Nephron progenitor cell (in vitro differentiated cells): ENCODE measurements around the gene NF1.

Experiments used
- DNase-seq: peaks from one replicate; pipeline ENCODE4 v3.0.0; 2021
- H3K27ac Mint-ChIP-seq: 2 replicates; pipeline ENCODE4 v1.8.0; 2021; ENCODE audit warnings: mild to moderate bottlenecking, moderate library complexity, mixed read lengths
- H3K27me3 Mint-ChIP-seq: 2 replicates; pipeline ENCODE4 v1.8.0; 2021; ENCODE audit warnings: mild to moderate bottlenecking, low read depth, mixed read lengths; ENCODE audit not compliant: poor library complexity
- H3K36me3 Mint-ChIP-seq: 2 replicates; pipeline ENCODE4 v1.8.0; 2021; ENCODE audit warnings: low read depth, mixed read lengths
- H3K4me1 Mint-ChIP-seq: 2 replicates; pipeline ENCODE4 v1.8.0; 2021; ENCODE audit warnings: mixed read lengths
- H3K4me3 Mint-ChIP-seq: 2 replicates; pipeline ENCODE4 v1.8.0; 2021; ENCODE audit warnings: mild to moderate bottlenecking, moderate library complexity, mixed read lengths
- H3K9me3 Mint-ChIP-seq: 2 replicates; pipeline ENCODE4 v1.8.0; 2021; ENCODE audit warnings: mild to moderate bottlenecking, moderate library complexity, mixed read lengths
- TF ChIP-seq, protein P1 (sequence below): fragments of 200-600 bp; sonication (generic); IDR thresholded peaks from 2 replicates; pipeline ENCODE4 v1.5.0; 2021; ENCODE audit warnings: antibody characterized with exemption

NF1 gene

DNA sequence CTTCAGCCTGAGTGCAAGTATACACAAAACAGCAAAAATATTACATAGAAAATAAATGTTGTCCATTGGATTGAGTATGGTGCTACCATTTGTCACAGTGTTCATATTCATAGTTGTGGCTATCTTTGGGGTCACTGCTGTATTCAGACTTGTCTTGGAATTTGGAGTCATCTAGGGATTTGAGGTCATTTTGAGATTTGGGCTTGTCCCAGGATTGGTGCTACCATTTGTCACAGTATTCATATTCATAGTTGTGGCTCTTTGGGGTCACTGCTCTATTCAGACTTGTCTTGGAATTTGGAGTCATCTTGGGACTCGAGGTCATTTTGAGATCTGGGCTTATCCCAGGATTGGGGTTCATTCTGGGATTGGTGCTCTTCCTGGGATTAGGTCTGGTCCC lies 177.5 kb downstream of the NF1 start:
- H3K27me3 Mint-ChIP-seq = no peaks in the 10 kb centered on the region
- H3K4me1 Mint-ChIP-seq = peaks cover 8% of the 10 kb centered on the region
- TF ChIP-seq, protein P1, sequence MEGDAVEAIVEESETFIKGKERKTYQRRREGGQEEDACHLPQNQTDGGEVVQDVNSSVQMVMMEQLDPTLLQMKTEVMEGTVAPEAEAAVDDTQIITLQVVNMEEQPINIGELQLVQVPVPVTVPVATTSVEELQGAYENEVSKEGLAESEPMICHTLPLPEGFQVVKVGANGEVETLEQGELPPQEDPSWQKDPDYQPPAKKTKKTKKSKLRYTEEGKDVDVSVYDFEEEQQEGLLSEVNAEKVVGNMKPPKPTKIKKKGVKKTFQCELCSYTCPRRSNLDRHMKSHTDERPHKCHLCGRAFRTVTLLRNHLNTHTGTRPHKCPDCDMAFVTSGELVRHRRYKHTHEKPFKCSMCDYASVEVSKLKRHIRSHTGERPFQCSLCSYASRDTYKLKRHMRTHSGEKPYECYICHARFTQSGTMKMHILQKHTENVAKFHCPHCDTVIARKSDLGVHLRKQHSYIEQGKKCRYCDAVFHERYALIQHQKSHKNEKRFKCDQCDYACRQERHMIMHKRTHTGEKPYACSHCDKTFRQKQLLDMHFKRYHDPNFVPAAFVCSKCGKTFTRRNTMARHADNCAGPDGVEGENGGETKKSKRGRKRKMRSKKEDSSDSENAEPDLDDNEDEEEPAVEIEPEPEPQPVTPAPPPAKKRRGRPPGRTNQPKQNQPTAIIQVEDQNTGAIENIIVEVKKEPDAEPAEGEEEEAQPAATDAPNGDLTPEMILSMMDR = no peak
- H3K36me3 Mint-ChIP-seq = peaks cover 74% of the 10 kb centered on the region
- no peak overlapping the region for H3K27ac Mint-ChIP-seq
- no peak overlapping the region for H3K4me3 Mint-ChIP-seq
- H3K9me3 Mint-ChIP-seq = no peaks in the 10 kb centered on the region
- DNase-seq = no peak

DNA sequence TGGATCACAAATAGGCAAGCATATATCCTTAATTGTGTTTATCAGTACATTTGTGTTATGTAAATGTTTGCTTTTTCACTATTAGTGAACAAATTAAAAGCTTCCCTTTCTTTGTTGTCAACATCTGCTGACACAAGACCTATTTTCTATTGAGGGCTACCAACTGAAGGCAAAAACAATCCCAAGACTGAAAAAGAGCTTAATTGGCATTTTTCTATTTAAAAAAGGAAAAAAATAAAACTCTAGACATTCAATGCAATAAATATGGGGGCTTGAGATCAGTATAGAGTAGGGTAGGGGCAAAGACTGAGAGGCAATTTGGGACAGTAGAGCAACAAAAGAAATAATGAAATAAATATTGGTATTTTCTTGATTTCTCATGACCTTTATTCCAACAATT lies 178.0 kb downstream of the NF1 start:
- no peak overlapping the region for H3K27ac Mint-ChIP-seq
- H3K4me3 Mint-ChIP-seq = no peak overlapping the region
- no peak for DNase-seq
- TF ChIP-seq, protein P1 = no peak
- no peaks in the 10 kb centered on the region for H3K27me3 Mint-ChIP-seq
- H3K4me1 Mint-ChIP-seq = peaks cover 8% of the 10 kb centered on the region
- peaks cover 74% of the 10 kb centered on the region for H3K36me3 Mint-ChIP-seq
- no peaks in the 10 kb centered on the region for H3K9me3 Mint-ChIP-seq

DNA sequence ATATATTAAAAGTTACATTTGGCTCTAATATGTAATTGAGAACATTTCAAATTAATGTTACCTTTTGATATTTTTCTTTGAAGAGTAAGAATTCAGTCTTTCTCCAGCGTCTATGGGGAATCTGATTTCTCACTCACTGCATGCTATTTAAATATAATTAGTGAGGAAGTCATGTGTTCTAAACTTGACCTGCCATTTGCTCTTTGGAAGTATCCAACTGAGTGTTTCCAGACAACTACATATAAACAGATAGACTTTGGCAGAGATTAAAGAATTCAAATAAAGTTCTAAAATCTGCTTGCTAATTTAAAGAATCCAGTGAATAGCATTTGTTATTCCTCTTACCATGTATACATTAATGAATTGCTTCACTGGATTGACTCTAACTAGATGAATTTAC lies 178.7 kb downstream of the NF1 start:
- no peaks in the 10 kb centered on the region for H3K27me3 Mint-ChIP-seq
- H3K27ac Mint-ChIP-seq = no peak overlapping the region
- TF ChIP-seq, protein P1 = no peak
- peaks cover 74% of the 10 kb centered on the region for H3K36me3 Mint-ChIP-seq
- peaks cover 8% of the 10 kb centered on the region for H3K4me1 Mint-ChIP-seq
- DNase-seq = no peak
- no peaks in the 10 kb centered on the region for H3K9me3 Mint-ChIP-seq
- no peak overlapping the region for H3K4me3 Mint-ChIP-seq

DNA sequence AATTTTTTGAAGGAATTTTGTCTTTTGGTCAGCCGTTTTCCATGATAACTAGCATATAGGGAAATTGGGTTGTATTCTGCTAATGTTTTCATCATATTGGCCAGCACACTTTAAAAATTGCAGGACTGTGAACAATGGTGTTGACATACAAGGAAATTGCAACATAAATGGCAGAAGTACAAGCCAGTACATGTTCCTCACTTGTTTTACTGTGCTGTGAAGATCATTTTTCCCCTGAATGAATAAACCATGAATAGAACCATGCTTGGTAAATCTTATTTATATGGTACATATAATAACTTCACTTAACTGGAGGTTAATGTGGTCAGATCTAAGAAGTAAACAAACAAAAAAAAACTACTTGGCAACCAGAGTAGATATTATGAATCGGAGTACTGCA lies 179.5 kb downstream of the NF1 start:
- peaks cover 69% of the 10 kb centered on the region for H3K36me3 Mint-ChIP-seq
- no peak overlapping the region for H3K4me3 Mint-ChIP-seq
- no peaks in the 10 kb centered on the region for H3K9me3 Mint-ChIP-seq
- no peaks in the 10 kb centered on the region for H3K27me3 Mint-ChIP-seq
- peaks cover 5% of the 10 kb centered on the region for H3K4me1 Mint-ChIP-seq
- DNase-seq = no peak
- H3K27ac Mint-ChIP-seq = no peak overlapping the region
- TF ChIP-seq, protein P1 = no peak

DNA sequence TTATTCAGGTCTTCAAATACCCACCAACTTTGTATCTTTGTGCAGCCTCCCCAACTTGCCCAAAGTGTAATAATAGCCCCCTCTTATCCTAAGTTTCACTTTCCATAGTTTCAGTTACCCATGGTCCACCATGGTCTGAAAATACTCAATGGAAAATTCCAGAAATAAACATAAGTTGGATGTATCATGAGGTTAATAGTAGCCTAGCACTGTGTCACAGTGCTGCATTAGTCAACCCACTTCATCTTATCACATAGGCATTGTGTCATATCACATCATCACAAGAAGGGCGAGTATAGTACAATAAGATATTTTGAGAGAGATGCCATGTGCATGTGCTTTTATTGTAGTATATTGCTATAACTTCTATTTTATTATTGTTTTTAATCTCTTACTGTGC lies 180.3 kb downstream of the NF1 start:
- no peak overlapping the region for H3K27ac Mint-ChIP-seq
- TF ChIP-seq, protein P1 = no peak
- H3K4me1 Mint-ChIP-seq = no peaks in the 10 kb centered on the region
- peaks cover 66% of the 10 kb centered on the region for H3K36me3 Mint-ChIP-seq
- no peaks in the 10 kb centered on the region for H3K9me3 Mint-ChIP-seq
- H3K4me3 Mint-ChIP-seq = no peak overlapping the region
- H3K27me3 Mint-ChIP-seq = no peaks in the 10 kb centered on the region
- no peak for DNase-seq

DNA sequence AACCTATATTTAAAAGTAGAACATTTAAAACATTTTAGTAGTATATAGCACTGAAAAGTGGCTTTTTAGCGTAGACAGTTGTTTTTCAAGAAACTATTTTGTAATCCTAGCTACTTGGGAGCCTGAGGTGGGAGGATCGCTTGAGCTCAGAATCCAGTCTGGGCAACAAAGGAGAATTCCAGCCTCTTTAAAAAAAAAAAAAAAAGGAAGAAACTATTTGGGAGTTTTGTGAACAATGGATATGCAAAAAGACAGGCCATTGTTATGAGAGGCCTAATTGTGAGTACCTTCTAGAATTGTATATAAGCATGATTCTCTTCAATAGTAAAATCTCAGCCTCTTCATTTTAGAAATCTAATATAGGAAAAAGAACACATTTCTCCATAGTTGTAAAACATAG lies 184.6 kb downstream of the NF1 start:
- Mint-ChIP-seq H3K27ac (no peak overlapping the region), H3K36me3 (peaks cover 63% of the 10 kb centered on the region), H3K27me3 (no peaks in the 10 kb centered on the region), H3K4me1 (no peaks in the 10 kb centered on the region), H3K9me3 (peaks cover 3% of the 10 kb centered on the region), H3K4me3 (no peak overlapping the region)
- TF ChIP-seq, protein P1 = no peak
- DNase-seq = no peak
